Activated naive CD4-positive, alpha-beta T cell treated with anti-CD3 and anti-CD28 coated beads for 36 hours (primary cell): Measurements from ENCODE around the gene PCSK5. TPM values are rescaled to one million over a fixed set of nuclear protein-coding genes. Genes with fewer than 3 reads are reported as not detected.

Source experiments
- CTCF ChIA-PET: fragments of 350-600 bp; sonication (Branson Sonifier 250); formaldehyde crosslinking; loops from one replicate; lab custom pipeline; 2021; ENCODE audit warnings: antibody characterized with exemption; lab: Charles Lee
- DNase-seq: peaks from one replicate; pipeline ENCODE4 v3.0.0-alpha.2; 2020
- H3K27ac Mint-ChIP-seq: one replicate; pipeline ENCODE4 v1.8.0; 2021; ENCODE audit warnings: mild to moderate bottlenecking, mixed read lengths
- H3K27me3 Mint-ChIP-seq: one replicate; pipeline ENCODE4 v1.8.0; 2021; ENCODE audit warnings: low read depth, mixed read lengths
- H3K36me3 Mint-ChIP-seq: one replicate; pipeline ENCODE4 v1.8.0; 2021; ENCODE audit warnings: low read depth, mixed read lengths
- H3K4me1 Mint-ChIP-seq: one replicate; pipeline ENCODE4 v1.8.0; 2021; ENCODE audit warnings: low read depth, mixed read lengths
- H3K4me3 Mint-ChIP-seq: one replicate; pipeline ENCODE4 v1.8.0; 2021; ENCODE audit warnings: mild to moderate bottlenecking, moderate library complexity, mixed read lengths
- H3K9me3 Mint-ChIP-seq: one replicate; pipeline ENCODE4 v1.8.0; 2021; ENCODE audit warnings: mixed read lengths
- intact Hi-C: fragments of 100-400 bp; cut with micrococcal nuclease; formaldehyde crosslinking; loops from one replicate; pipeline ENCODE4 v1.15.1; 2023
- total RNA-seq, 2 experiments: library from RNA; stranded (reverse); gene quantifications; one replicate each; pipeline ENCODE4 v1.2.3, GENCODE V29; 2021

PCSK5 gene
- total RNA-seq, 2 experiments from 2014 or later: 5.7 to 6.0 TPM

- intact Hi-C loops: loop anchor here (10.0 kb wide), 1 partner anchor 247 kb away; no protein-coding TSS in a partner anchor
- no peak for DNase-seq
- H3K9me3 Mint-ChIP-seq: no peaks in the 10 kb centered on the region
- H3K27ac Mint-ChIP-seq: no peak overlapping the region
- H3K36me3 Mint-ChIP-seq: no peaks in the 10 kb centered on the region
- no peaks in the 10 kb centered on the region for H3K4me1 Mint-ChIP-seq
- no peak overlapping the region for H3K4me3 Mint-ChIP-seq
- CTCF ChIA-PET: no interaction called here
- no peaks in the 10 kb centered on the region for H3K27me3 Mint-ChIP-seq
Measured at GRCh38 chr9:76247426-76247825, 357.0 kb downstream of the PCSK5 start.

GRCh38 chr9:76249309-76249708 is 358.8 kb downstream of the PCSK5 start:
- CTCF ChIA-PET: no interaction called here
- H3K9me3 Mint-ChIP-seq: no peaks in the 10 kb centered on the region
- H3K4me3 Mint-ChIP-seq: no peak overlapping the region
- no peaks in the 10 kb centered on the region for H3K27me3 Mint-ChIP-seq
- no peak for DNase-seq
- H3K36me3 Mint-ChIP-seq: no peaks in the 10 kb centered on the region
- intact Hi-C loops: loop anchor here (10.0 kb wide), 1 partner anchor 245 kb away; no protein-coding TSS in a partner anchor
- no peak overlapping the region for H3K27ac Mint-ChIP-seq
- H3K4me1 Mint-ChIP-seq: no peaks in the 10 kb centered on the region

GRCh38 chr9:76255781-76256455 is 365.4 kb downstream of the PCSK5 start:
- Mint-ChIP-seq H3K27me3 (no peaks in the 10 kb centered on the region), H3K36me3 (no peaks in the 10 kb centered on the region), H3K4me3 (no peak overlapping the region), H3K9me3 (no peaks in the 10 kb centered on the region), H3K27ac (no peak overlapping the region), H3K4me1 (no peaks in the 10 kb centered on the region)
- CTCF ChIA-PET: no interaction called here
- intact Hi-C loops: no loop called here
- DNase-seq: no peak

GRCh38 chr9:76257311-76257710 is 366.8 kb downstream of the PCSK5 start:
- no peak for DNase-seq
- H3K4me1 Mint-ChIP-seq: no peaks in the 10 kb centered on the region
- no peaks in the 10 kb centered on the region for H3K27me3 Mint-ChIP-seq
- no peaks in the 10 kb centered on the region for H3K36me3 Mint-ChIP-seq
- H3K9me3 Mint-ChIP-seq: peaks cover 1% of the 10 kb centered on the region
- CTCF ChIA-PET: interaction anchor here (0.6 kb wide), 1 partner anchor 1533 kb away, joined by 3 read pairs; no protein-coding TSS in a partner anchor
- H3K27ac Mint-ChIP-seq: no peak overlapping the region
- intact Hi-C loops: no loop called here
- H3K4me3 Mint-ChIP-seq: no peak overlapping the region

GRCh38 chr9:76266649-76267283 is 376.3 kb downstream of the PCSK5 start:
- Mint-ChIP-seq H3K9me3 (peaks cover 10% of the 10 kb centered on the region), H3K4me3 (no peak overlapping the region), H3K27me3 (no peaks in the 10 kb centered on the region), H3K4me1 (no peaks in the 10 kb centered on the region), H3K36me3 (no peaks in the 10 kb centered on the region), H3K27ac (no peak overlapping the region)
- CTCF ChIA-PET: interaction anchor here (0.7 kb wide), 1 partner anchor 1003 kb away, joined by 3 read pairs; no protein-coding TSS in a partner anchor
- intact Hi-C loops: no loop called here
- DNase-seq: no peak

- no peak for DNase-seq
- no peaks in the 10 kb centered on the region for H3K36me3 Mint-ChIP-seq
- no peak overlapping the region for H3K4me3 Mint-ChIP-seq
- CTCF ChIA-PET: no interaction called here
- no peaks in the 10 kb centered on the region for H3K27me3 Mint-ChIP-seq
- intact Hi-C loops: no loop called here
- no peaks in the 10 kb centered on the region for H3K4me1 Mint-ChIP-seq
- H3K9me3 Mint-ChIP-seq: peaks cover 8% of the 10 kb centered on the region
- no peak overlapping the region for H3K27ac Mint-ChIP-seq
Measured at GRCh38 chr9:76267284-76267652, 376.8 kb downstream of the PCSK5 start.

GRCh38 chr9:76269789-76270188 is 379.3 kb downstream of the PCSK5 start:
- CTCF ChIA-PET: no interaction called here
- H3K27ac Mint-ChIP-seq: no peak overlapping the region

GRCh38 chr9:76271755-76272154 is 381.3 kb downstream of the PCSK5 start:
- H3K27ac Mint-ChIP-seq: no peak overlapping the region
- no peak overlapping the region for H3K4me3 Mint-ChIP-seq
- intact Hi-C loops: no loop called here
- DNase-seq: no peak
- H3K9me3 Mint-ChIP-seq: no peaks in the 10 kb centered on the region
- no peaks in the 10 kb centered on the region for H3K4me1 Mint-ChIP-seq
- H3K36me3 Mint-ChIP-seq: no peaks in the 10 kb centered on the region
- no peaks in the 10 kb centered on the region for H3K27me3 Mint-ChIP-seq
- CTCF ChIA-PET: interaction anchor here (0.6 kb wide), 1 partner anchor 67 kb away, joined by 4 read pairs; no protein-coding TSS in a partner anchor

More at GRCh38 chr9:76269789-76270188, 379.3 kb downstream of the PCSK5 start:
- no peak overlapping the region for H3K4me3 Mint-ChIP-seq
- no peaks in the 10 kb centered on the region for H3K9me3 Mint-ChIP-seq
- intact Hi-C loops: no loop called here
- H3K36me3 Mint-ChIP-seq: no peaks in the 10 kb centered on the region
- DNase-seq: no peak
- no peaks in the 10 kb centered on the region for H3K27me3 Mint-ChIP-seq
- H3K4me1 Mint-ChIP-seq: no peaks in the 10 kb centered on the region

- no peak for DNase-seq
- Mint-ChIP-seq H3K4me3 (no peak overlapping the region), H3K9me3 (no peaks in the 10 kb centered on the region), H3K4me1 (no peaks in the 10 kb centered on the region), H3K27ac (no peak overlapping the region), H3K36me3 (no peaks in the 10 kb centered on the region), H3K27me3 (no peaks in the 10 kb centered on the region)
- CTCF ChIA-PET: interaction anchor here (0.6 to 4.3 kb wide), 2 partner anchors 13 to 520 kb away, joined by 3 to 33 read pairs; no protein-coding TSS in a partner anchor
- intact Hi-C loops: no loop called here
Measured at GRCh38 chr9:76289042-76289441, 398.6 kb downstream of the PCSK5 start.

GRCh38 chr9:76289703-76290102 is 399.2 kb downstream of the PCSK5 start:
- Mint-ChIP-seq H3K9me3 (no peaks in the 10 kb centered on the region), H3K4me1 (no peaks in the 10 kb centered on the region)
- intact Hi-C loops: no loop called here

GRCh38 chr9:76290555-76290954 is 400.1 kb downstream of the PCSK5 start:
- no peaks in the 10 kb centered on the region for H3K36me3 Mint-ChIP-seq
- no peak for DNase-seq
- intact Hi-C loops: no loop called here
- H3K4me3 Mint-ChIP-seq: no peak overlapping the region
- H3K27ac Mint-ChIP-seq: no peak overlapping the region
- H3K4me1 Mint-ChIP-seq: no peaks in the 10 kb centered on the region
- no peaks in the 10 kb centered on the region for H3K27me3 Mint-ChIP-seq
- CTCF ChIA-PET: interaction anchor here (0.6 to 4.3 kb wide), 3 partner anchors 9 to 56 kb away, joined by 3 to 33 read pairs (median 4); no protein-coding TSS in a partner anchor
- H3K9me3 Mint-ChIP-seq: no peaks in the 10 kb centered on the region

More at GRCh38 chr9:76289703-76290102, 399.2 kb downstream of the PCSK5 start:
- CTCF ChIA-PET: interaction anchor here (4.3 kb wide), 1 partner anchor 12 kb away, joined by 33 read pairs; no protein-coding TSS in a partner anchor
- Mint-ChIP-seq H3K27ac (no peak overlapping the region), H3K36me3 (no peaks in the 10 kb centered on the region), H3K4me3 (no peak overlapping the region), H3K27me3 (no peaks in the 10 kb centered on the region)
- DNase-seq: no peak

GRCh38 chr9:76292246-76292645 is 401.8 kb downstream of the PCSK5 start:
- Mint-ChIP-seq H3K9me3 (no peaks in the 10 kb centered on the region), H3K4me1 (no peaks in the 10 kb centered on the region), H3K27me3 (no peaks in the 10 kb centered on the region), H3K4me3 (no peak overlapping the region), H3K36me3 (no peaks in the 10 kb centered on the region), H3K27ac (no peak overlapping the region)
- intact Hi-C loops: no loop called here
- CTCF ChIA-PET: interaction anchor here (1.1 to 4.3 kb wide), 2 partner anchors 10 to 426 kb away, joined by 4 to 33 read pairs; no protein-coding TSS in a partner anchor
- no peak for DNase-seq
